CD4-positive, alpha-beta T cell treated with Interferon gamma for 1 hour (primary cell): ENCODE results near the gene MRGPRD.

ENCODE experiments used
- DNase-seq: peaks from one replicate; pipeline ENCODE4 v3.0.0-alpha.2; 2020

Gene MRGPRD

GRCh38 chr11:68980776-68981065 is at the start of gene MRGPRD:
TSS of gene MRGPRD (minus strand) at chr11:68980986. CDS start at chr11:68980986, 0 bp downstream.
- no peak for DNase-seq

GRCh38 chr11:69030301-69030700 is 49.5 kb upstream of the MRGPRD start:
- DNase-seq = no peak

GRCh38 chr11:69027704-69028372 is 47.1 kb upstream of the MRGPRD start:
- no peak for DNase-seq

- no peak for DNase-seq
These were observed 43.7 kb upstream of the MRGPRD start for GRCh38 chr11:69024509-69024908.

- DNase-seq = no peak
These were observed 41.5 kb upstream of the MRGPRD start for GRCh38 chr11:69022260-69022659.

- DNase-seq = no peak
These were observed 38.1 kb upstream of the MRGPRD start for GRCh38 chr11:69018924-69019323.

GRCh38 chr11:69017951-69018350 is 37.2 kb upstream of the MRGPRD start:
- no peak for DNase-seq

GRCh38 chr11:69014898-69015549 is 34.2 kb upstream of the MRGPRD start:
- DNase-seq = no peak

GRCh38 chr11:69014084-69014851 is 33.5 kb upstream of the MRGPRD start:
- no peak for DNase-seq

GRCh38 chr11:69013009-69013951 is 32.5 kb upstream of the MRGPRD start, which contains the start of gene MRGPRF:
TSS of gene MRGPRF (minus strand) at chr11:69013246. CDS start at chr11:69009901, 3,345 bp downstream.
- no peak for DNase-seq

GRCh38 chr11:69012092-69013008 is 31.6 kb upstream of the MRGPRD start:
- no peak for DNase-seq

- no peak for DNase-seq
These were observed 30.9 kb upstream of the MRGPRD start for GRCh38 chr11:69011624-69012091.

- DNase-seq = no peak
These were observed 30.3 kb upstream of the MRGPRD start for GRCh38 chr11:69010964-69011623.

GRCh38 chr11:69010361-69010891 is 29.6 kb upstream of the MRGPRD start:
- DNase-seq = no peak

GRCh38 chr11:69009441-69010211 is 28.8 kb upstream of the MRGPRD start:
- no peak for DNase-seq

GRCh38 chr11:69008737-69009440 is 28.1 kb upstream of the MRGPRD start:
- DNase-seq = no peak

- DNase-seq = no peak
These were observed 27.2 kb upstream of the MRGPRD start for GRCh38 chr11:69007975-69008381.

GRCh38 chr11:69006816-69007215 is 26.0 kb upstream of the MRGPRD start:
- DNase-seq = no peak
